PC-9 (cell line): ENCODE measurements around the gene EPB41L2.

Experiments
- EZH2 ChIP-seq: fragments of 200-600 bp; sonication (generic); IDR thresholded peaks from 2 replicates; pipeline ENCODE4 v1.8.0; 2017; ENCODE audit warnings: antibody characterized with exemption, low read depth
- TF ChIP-seq, protein P1 (sequence below): fragments of 200-600 bp; sonication (generic); conservative IDR thresholded peaks from 2 replicates; pipeline ENCODE4 v1.6.1; 2017; ENCODE audit warnings: mixed run types, antibody characterized with exemption, mild to moderate bottlenecking, moderate library complexity

GRCh38 chr6:130863415-130864230 lies 199.4 kb downstream of the EPB41L2 start:
- TF ChIP-seq, protein P1, sequence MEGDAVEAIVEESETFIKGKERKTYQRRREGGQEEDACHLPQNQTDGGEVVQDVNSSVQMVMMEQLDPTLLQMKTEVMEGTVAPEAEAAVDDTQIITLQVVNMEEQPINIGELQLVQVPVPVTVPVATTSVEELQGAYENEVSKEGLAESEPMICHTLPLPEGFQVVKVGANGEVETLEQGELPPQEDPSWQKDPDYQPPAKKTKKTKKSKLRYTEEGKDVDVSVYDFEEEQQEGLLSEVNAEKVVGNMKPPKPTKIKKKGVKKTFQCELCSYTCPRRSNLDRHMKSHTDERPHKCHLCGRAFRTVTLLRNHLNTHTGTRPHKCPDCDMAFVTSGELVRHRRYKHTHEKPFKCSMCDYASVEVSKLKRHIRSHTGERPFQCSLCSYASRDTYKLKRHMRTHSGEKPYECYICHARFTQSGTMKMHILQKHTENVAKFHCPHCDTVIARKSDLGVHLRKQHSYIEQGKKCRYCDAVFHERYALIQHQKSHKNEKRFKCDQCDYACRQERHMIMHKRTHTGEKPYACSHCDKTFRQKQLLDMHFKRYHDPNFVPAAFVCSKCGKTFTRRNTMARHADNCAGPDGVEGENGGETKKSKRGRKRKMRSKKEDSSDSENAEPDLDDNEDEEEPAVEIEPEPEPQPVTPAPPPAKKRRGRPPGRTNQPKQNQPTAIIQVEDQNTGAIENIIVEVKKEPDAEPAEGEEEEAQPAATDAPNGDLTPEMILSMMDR: no peak
- no peak for TF ChIP-seq EZH2
